Left lung (tissue), 10 donors: ENCODE measurements around the gene ITLN1. TPM values are rescaled to one million over a fixed set of nuclear protein-coding genes. Genes with fewer than 3 reads are reported as not detected.

Experiments used
- ATAC-seq: fragments of 200-7000 bp; cut with Tn5 transposase; one replicate; pipeline ENCODE4 v1.9.1; 2020; ENCODE audit warnings: moderate library complexity
- DNase-seq, 4 donors: peaks; one replicate each; pipeline ENCODE4 v3.0.0-alpha.2; 2013 to 2020
- H3K27ac ChIP-seq, 2 donors: fragments of 200-600 bp; sonication (generic) in 1 of 2; one replicate each; pipeline versions ENCODE4 v1.5.0 to v1.8.0; 2020 to 2021
- H3K27me3 ChIP-seq, 2 donors: fragments of 200-600 bp; sonication (generic) in 1 of 2; one replicate each; pipeline versions ENCODE4 v1.5.0 to v1.8.0; 2020 to 2021
- H3K36me3 ChIP-seq, 2 donors: fragments of 200-600 bp; sonication (generic) in 1 of 2; one replicate each; pipeline versions ENCODE4 v1.5.0 to v1.8.0; 2020 to 2021
- H3K4me1 ChIP-seq, 2 donors: fragments of 200-600 bp; one replicate each; pipeline ENCODE4 v1.8.0; 2021
- H3K4me3 ChIP-seq, 2 donors: fragments of 200-600 bp; sonication (generic) in 1 of 2; one replicate each; pipeline versions ENCODE4 v1.5.0 to v1.8.0; 2020 to 2021; ENCODE audit warnings: mild to moderate bottlenecking in 1 of 2
- H3K9me3 ChIP-seq, 2 donors: fragments of 200-600 bp; sonication (generic) in 1 of 2; one replicate each; pipeline versions ENCODE4 v1.5.0 to v1.8.0; 2020 to 2021
- intact Hi-C, 2 donors: fragments of 100-400 bp; cut with DNase I; formaldehyde crosslinking; loops; one replicate each; pipeline versions ENCODE4 v1.11.2 to v1.14.2; 2022
- polyA plus RNA-seq, 6 donors: library from polyadenylated mRNA; unstranded; fragments of 120-200 nt; gene quantifications; one replicate each; pipeline ENCODE4 v1.2.1, GENCODE V29; 2013; ENCODE audit not compliant: insufficient read length in 6 of 6
- total RNA-seq, 2 donors: library from RNA; stranded (reverse); fragmentation: NEBNext Ultra II Directional; extraction: Animal tissue kit (Norgen Biotek cat#: 25700); gene quantifications; one replicate each; pipeline ENCODE4 v1.2.1, GENCODE V29; 2021
- TF ChIP-seq, protein P1 (sequence below), 2 donors: fragments of 200-600 bp; sonication (generic) in 1 of 2; IDR thresholded peaks; one replicate each; pipeline versions ENCODE4 v1.5.0 to v1.8.0; 2021; ENCODE audit warnings: antibody characterized with exemption in 2 of 2
- donor health status: DM: no; HTN: yes; CAD: no.
- donor health status: DM: no; HTN: no; CAD: no.

Gene ITLN1
- total and polyA plus RNA-seq, 8 donors: 0.27 to 3.3 (median 0.74) TPM

DNA sequence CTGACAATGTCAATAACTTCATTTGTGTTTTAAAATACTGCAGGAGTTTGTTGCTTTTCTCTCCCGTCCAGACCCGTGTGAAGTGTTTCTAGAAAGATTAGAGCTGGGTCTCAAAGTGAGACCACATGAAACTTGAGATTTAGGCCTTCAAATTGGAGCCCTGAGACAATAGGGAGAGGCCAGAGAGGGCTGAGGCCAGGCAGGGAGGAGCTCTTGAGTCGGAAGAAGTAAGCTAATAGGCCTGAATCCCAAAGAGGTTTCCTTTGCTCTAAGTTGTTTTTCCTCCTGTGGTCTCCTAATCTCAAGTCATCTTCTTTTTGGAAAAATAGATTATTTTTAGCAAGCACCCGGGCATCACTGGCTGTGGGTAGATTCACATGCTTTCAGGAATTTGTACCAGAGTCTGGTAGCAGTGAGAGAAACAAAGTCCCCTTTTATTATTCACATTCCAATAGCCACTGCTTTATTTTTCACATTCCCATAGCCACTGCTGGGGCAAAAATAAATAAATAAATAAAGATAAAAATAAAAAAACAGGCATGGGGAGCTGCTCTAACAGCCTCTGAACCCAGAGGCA lies 47.9 kb downstream of the ITLN1 start:
- peak overlapping the region in 1 of 2 donors; percentile 49 for H3K27ac ChIP-seq

DNA sequence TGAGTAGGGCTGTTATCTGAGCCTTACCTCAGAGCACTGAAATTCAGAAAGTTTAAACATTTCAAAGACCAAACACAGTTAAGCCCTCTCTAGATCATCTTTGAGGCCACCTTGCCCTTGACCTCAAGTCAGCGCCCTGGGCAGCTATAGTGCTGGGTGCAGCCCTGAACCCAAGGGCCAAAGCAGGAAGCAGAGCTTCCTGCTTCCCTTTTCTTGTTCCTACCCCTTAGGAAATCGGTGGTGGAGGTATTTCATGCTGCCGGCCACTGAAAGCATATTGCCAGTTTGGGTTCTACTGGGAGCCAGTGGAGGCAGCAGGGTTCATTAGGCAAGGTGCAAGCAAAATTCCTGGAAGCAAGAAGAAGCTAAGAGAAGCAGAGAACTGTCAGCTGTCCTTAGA lies 48.4 kb downstream of the ITLN1 start:
- peak; percentile 40 for ATAC-seq
- intact Hi-C loops: loop anchor here in 1 of 2 donors (5.0 kb wide), 1 partner anchor 116 kb away; the partner anchor contains the start of gene ITLN2
- TF ChIP-seq, protein P1, sequence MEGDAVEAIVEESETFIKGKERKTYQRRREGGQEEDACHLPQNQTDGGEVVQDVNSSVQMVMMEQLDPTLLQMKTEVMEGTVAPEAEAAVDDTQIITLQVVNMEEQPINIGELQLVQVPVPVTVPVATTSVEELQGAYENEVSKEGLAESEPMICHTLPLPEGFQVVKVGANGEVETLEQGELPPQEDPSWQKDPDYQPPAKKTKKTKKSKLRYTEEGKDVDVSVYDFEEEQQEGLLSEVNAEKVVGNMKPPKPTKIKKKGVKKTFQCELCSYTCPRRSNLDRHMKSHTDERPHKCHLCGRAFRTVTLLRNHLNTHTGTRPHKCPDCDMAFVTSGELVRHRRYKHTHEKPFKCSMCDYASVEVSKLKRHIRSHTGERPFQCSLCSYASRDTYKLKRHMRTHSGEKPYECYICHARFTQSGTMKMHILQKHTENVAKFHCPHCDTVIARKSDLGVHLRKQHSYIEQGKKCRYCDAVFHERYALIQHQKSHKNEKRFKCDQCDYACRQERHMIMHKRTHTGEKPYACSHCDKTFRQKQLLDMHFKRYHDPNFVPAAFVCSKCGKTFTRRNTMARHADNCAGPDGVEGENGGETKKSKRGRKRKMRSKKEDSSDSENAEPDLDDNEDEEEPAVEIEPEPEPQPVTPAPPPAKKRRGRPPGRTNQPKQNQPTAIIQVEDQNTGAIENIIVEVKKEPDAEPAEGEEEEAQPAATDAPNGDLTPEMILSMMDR (IDR thresholded peaks at IDR 0.05): no peak

More for the DNA sequence above, 47.9 kb downstream of the ITLN1 start:
- H3K27me3 ChIP-seq: no peaks in the 10 kb centered on the region
- no peaks in the 10 kb centered on the region for H3K36me3 ChIP-seq
- no peak overlapping the region for H3K4me3 ChIP-seq
- TF ChIP-seq, protein P1 (IDR thresholded peaks at IDR 0.05): no peak
- intact Hi-C loops: loop anchor here in 1 of 2 donors (5.0 kb wide), 1 partner anchor 115 kb away; the partner anchor contains the start of gene ITLN2
- H3K9me3 ChIP-seq: no peaks in the 10 kb centered on the region
- no peak for ATAC-seq
- DNase-seq: no peak
- H3K4me1 ChIP-seq: peaks cover 4 to 31% of the 10 kb centered on the region in 2 donors

DNA sequence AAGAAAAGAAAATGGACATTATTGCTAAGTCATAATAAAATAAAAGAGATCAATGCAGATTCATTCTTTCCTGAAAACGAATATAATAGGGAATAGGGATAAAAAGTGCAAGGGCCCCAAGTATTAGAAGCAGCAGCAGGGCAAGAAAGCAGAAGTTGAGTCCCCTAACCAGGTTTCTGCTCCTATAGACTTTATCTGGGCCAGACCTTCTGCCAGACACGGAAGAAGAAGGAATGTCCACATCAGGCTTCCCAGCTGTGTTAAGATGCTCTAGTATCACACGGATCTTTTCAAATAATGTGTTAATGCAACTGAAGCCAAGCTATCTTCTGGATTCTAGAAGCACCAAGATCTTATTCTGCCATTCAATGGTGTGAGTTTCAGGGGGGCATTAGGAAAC lies 49.2 kb downstream of the ITLN1 start:
- no peak overlapping the region for H3K4me3 ChIP-seq
- H3K4me1 ChIP-seq: peaks cover 4 to 31% of the 10 kb centered on the region in 2 donors
- H3K36me3 ChIP-seq: no peaks in the 10 kb centered on the region
- TF ChIP-seq, protein P1 (IDR thresholded peaks at IDR 0.05): no peak
- no peaks in the 10 kb centered on the region for H3K9me3 ChIP-seq
- ATAC-seq (no peak), DNase-seq (no peak)
- no peak overlapping the region for H3K27ac ChIP-seq
- H3K27me3 ChIP-seq: no peaks in the 10 kb centered on the region
- intact Hi-C loops: loop anchor here in 1 of 2 donors (5.0 kb wide), 1 partner anchor 117 kb away; the partner anchor contains the start of gene ITLN2

More for the DNA sequence above, 48.4 kb downstream of the ITLN1 start:
- H3K36me3 ChIP-seq: no peaks in the 10 kb centered on the region
- no peaks in the 10 kb centered on the region for H3K27me3 ChIP-seq
- H3K4me3 ChIP-seq: no peak overlapping the region
- H3K27ac ChIP-seq: peak overlapping the region in 1 of 2 donors; percentile 49
- no peaks in the 10 kb centered on the region for H3K9me3 ChIP-seq
- H3K4me1 ChIP-seq: peaks cover 4 to 31% of the 10 kb centered on the region in 2 donors
- DNase-seq: peak in 1 of 4 donors; percentile 38

DNA sequence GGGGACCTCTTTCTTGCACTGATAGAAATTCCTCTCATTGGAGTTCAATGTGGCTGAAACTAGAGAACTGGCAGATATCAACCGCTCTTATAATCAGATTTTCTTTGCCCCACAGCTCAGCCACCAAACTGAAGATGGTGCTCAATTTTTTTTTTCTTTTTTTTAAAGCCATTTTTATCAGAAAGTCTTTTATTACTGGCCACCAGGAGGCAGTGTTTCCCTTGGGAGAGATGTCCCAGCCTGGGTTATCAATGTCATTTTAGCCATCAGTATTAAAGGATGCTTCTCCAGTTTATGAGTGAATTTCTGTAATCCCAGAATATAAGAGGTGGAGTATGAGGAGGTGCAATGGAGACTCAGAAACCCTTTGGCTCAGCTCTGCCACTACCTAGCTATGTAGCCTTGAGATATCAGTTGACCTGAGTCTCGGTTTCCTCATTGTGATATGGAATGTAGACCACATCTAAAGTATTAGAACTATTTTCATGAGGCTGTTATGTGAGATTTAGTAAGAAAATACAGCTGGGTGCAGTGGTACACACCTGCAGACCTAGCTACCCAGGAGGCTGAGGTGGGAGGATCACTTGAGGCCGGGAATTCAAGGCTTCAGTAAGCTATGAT lies 49.9 kb downstream of the ITLN1 start:
- H3K9me3 ChIP-seq: no peaks in the 10 kb centered on the region
- H3K4me1 ChIP-seq: peaks cover 4 to 31% of the 10 kb centered on the region in 2 donors
- H3K36me3 ChIP-seq: no peaks in the 10 kb centered on the region
- TF ChIP-seq, protein P1 (IDR thresholded peaks at IDR 0.05): peak; percentile 39 to 41
- DNase-seq: peak in 1 of 4 donors; percentile 34
- no peak overlapping the region for H3K27ac ChIP-seq
- peak; percentile 49 for ATAC-seq
- intact Hi-C loops: loop anchor here in 1 of 2 donors (5.0 kb wide), 1 partner anchor 117 kb away; the partner anchor contains the start of gene ITLN2
- H3K27me3 ChIP-seq: no peaks in the 10 kb centered on the region
- no peak overlapping the region for H3K4me3 ChIP-seq
